HepG2 (cell line): ENCODE measurements around the gene HTRA3. TPM values are rescaled to one million over a fixed set of nuclear protein-coding genes. Genes with fewer than 3 reads are reported as not detected.

Experiments used
- BCL6 ChIP-seq: IDR thresholded peaks from 2 replicates; pipeline ENCODE4 v1.6.1; 2016; ENCODE audit warnings: missing genetic modification reagents, missing compliant biosample characterization
- E2F2 ChIP-seq: sonication (generic); formaldehyde crosslinking; IDR thresholded peaks from 2 replicates; pipeline ENCODE4 v1.4.0; 2020; ENCODE audit warnings: missing genetic modification reagents, borderline replicate concordance
- ETV5 ChIP-seq: IDR thresholded peaks from 2 replicates; pipeline ENCODE4 v1.6.1; 2018; ENCODE audit warnings: missing biosample characterization, missing genetic modification reagents, inconsistent platforms, borderline replicate concordance
- GATA4 ChIP-seq: sonication (generic); IDR thresholded peaks from 2 replicates; pipeline ENCODE4 v1.6.1; 2016; ENCODE audit warnings: antibody characterized with exemption, low read depth, borderline replicate concordance
- HNRNPL ChIP-seq: fragments of 200-400 bp; formaldehyde crosslinking; IDR thresholded peaks from 2 replicates; pipeline ENCODE4 v1.6.1; 2017; ENCODE audit warnings: mild to moderate bottlenecking, low read depth, low read length
- IRF9 ChIP-seq: sonication (generic); formaldehyde crosslinking; IDR thresholded peaks from 2 replicates; pipeline ENCODE4 v1.8.0; 2022; ENCODE audit warnings: missing genetic modification reagents, mild to moderate bottlenecking, borderline replicate concordance
- MXD4 ChIP-seq: IDR thresholded peaks from 2 replicates; pipeline ENCODE4 v1.6.1; 2016; ENCODE audit warnings: mild to moderate bottlenecking, missing biosample characterization, missing genetic modification reagents
- NFE2 ChIP-seq: sonication (generic); formaldehyde crosslinking; IDR thresholded peaks from 2 replicates; pipeline ENCODE4 v1.4.0; 2020; ENCODE audit warnings: missing genetic modification reagents
- NR2F1 ChIP-seq, 2 experiments: fragments of 450-650 bp in 1 of 2; formaldehyde crosslinking in 1 of 2; IDR thresholded peaks; 2 replicates each; pipeline versions ENCODE4 v1.5.0 to v1.6.1; 2016 to 2020; ENCODE audit warnings: mild to moderate bottlenecking in 1 of 2, missing compliant biosample characterization in 1 of 2, missing genetic modification reagents in 1 of 2, moderate library complexity in 1 of 2
- NR2F6 ChIP-seq, 2 experiments: IDR thresholded peaks; 2 replicates each; pipeline ENCODE4 v1.6.1; 2016; ENCODE audit warnings: antibody characterized with exemption in 1 of 2, mild to moderate bottlenecking in 1 of 2
- ONECUT2 ChIP-seq: sonication (generic); formaldehyde crosslinking; IDR thresholded peaks from 2 replicates; pipeline ENCODE4 v1.4.0; 2020; ENCODE audit warnings: missing genetic modification reagents
- PATZ1 ChIP-seq: sonication (generic); formaldehyde crosslinking; IDR thresholded peaks from 2 replicates; pipeline ENCODE4 v1.4.0; 2020; ENCODE audit warnings: missing genetic modification reagents
- PBX2 ChIP-seq: IDR thresholded peaks from 2 replicates; pipeline ENCODE4 v1.6.1; 2016; ENCODE audit warnings: control low read depth
- RFXAP ChIP-seq: sonication (generic); formaldehyde crosslinking; IDR thresholded peaks from 2 replicates; pipeline ENCODE4 v1.4.0; 2020; ENCODE audit warnings: missing genetic modification reagents, borderline replicate concordance
- SRSF9 ChIP-seq: fragments of 200-400 bp; formaldehyde crosslinking; IDR thresholded peaks from 2 replicates; pipeline ENCODE4 v1.6.1; 2018; ENCODE audit warnings: borderline replicate concordance, mild to moderate bottlenecking, low read depth, low read length; ENCODE audit not compliant: insufficient read depth, poor library complexity, severe bottlenecking
- ZNF136 ChIP-seq: sonication (generic); formaldehyde crosslinking; IDR thresholded peaks from 2 replicates; pipeline ENCODE4 v1.8.1; 2022; ENCODE audit warnings: low read depth, mild to moderate bottlenecking, moderate library complexity, missing genetic modification reagents
- ZNF275 ChIP-seq: sonication (generic); formaldehyde crosslinking; IDR thresholded peaks from 2 replicates; pipeline ENCODE4 v1.8.0; 2022; ENCODE audit warnings: missing genetic modification reagents, mild to moderate bottlenecking, inconsistent platforms, borderline replicate concordance
- ZNF556 ChIP-seq: sonication (generic); formaldehyde crosslinking; IDR thresholded peaks from 2 replicates; pipeline ENCODE4 v1.4.0; 2020; ENCODE audit warnings: mild to moderate bottlenecking, missing genetic modification reagents, borderline replicate concordance
- ZNF704 ChIP-seq: sonication (generic); formaldehyde crosslinking; IDR thresholded peaks from 2 replicates; pipeline ENCODE4 v1.8.1; 2023; ENCODE audit warnings: mild to moderate bottlenecking, inconsistent platforms, moderate library complexity, missing genetic modification reagents, borderline replicate concordance
- ZNF883 ChIP-seq: sonication (generic); formaldehyde crosslinking; IDR thresholded peaks from 2 replicates; pipeline ENCODE4 v1.5.1; 2020; ENCODE audit warnings: mild to moderate bottlenecking, missing genetic modification reagents; ENCODE audit errors: not compliant biosample characterization
- polyA plus RNA-seq, 8 experiments: library from polyadenylated mRNA; depleted of rRNA in 3 of 8; stranded (reverse) in 7 of 8; unstranded in 1 of 8; fragments of >200 nt; fragmentation: Illumina TruSeq in 4 of 8; extraction: Trizol in 4 of 8; gene quantifications; 2 replicates each; pipeline versions ENCODE4 v1.2.1 to v1.2.3, GENCODE V29; 2011 to 2016; ENCODE audit warnings: low read depth in 4 of 8, missing spikeins in 1 of 8, mixed read lengths in 1 of 8; ENCODE audit not compliant: insufficient read depth in 1 of 8
- total RNA-seq, 5 experiments: library from RNA; depleted of rRNA; stranded (reverse); fragments of >200 nt; fragmentation: Illumina TruSeq; extraction: Trizol; gene quantifications; 2 replicates each; pipeline ENCODE4 v1.2.3, GENCODE V29; 2016; ENCODE audit warnings: low read depth in 1 of 5

Gene HTRA3
- total and polyA plus RNA-seq, 2 of the 13 experiments (the other 11 are each of a cell fraction or from before 2014, with no cell fraction given), result 0.17 TPM; not detected in 1

GRCh38 chr4:8315435-8316250 lies 46.1 kb downstream of the HTRA3 start (continued):
- TF ChIP-seq PBX2 (CRISPR knock-in tag) (no peak), PATZ1 (CRISPR knock-in tag) (peak; percentile 49; the same call in 1 of the 2 replicates), ZNF275 (CRISPR knock-in tag) (no peak), NR2F6 (IDR thresholded peaks at IDR 0.05) (peak; percentile 55; the same call in 1 of the 2 replicates), NR2F6 (CRISPR knock-in tag; IDR thresholded peaks at IDR 0.05) (peak; percentile 44; the same call in 1 of the 2 replicates), ZNF883 (CRISPR knock-in tag) (no peak), RFXAP (CRISPR knock-in tag) (no peak), ZNF136 (no peak), ONECUT2 (CRISPR knock-in tag) (no peak), MXD4 (CRISPR knock-in tag) (no peak), BCL6 (no peak), NR2F1 (CRISPR knock-in tag; IDR thresholded peaks at IDR 0.05) (0 out of 4 replicates have a peak, but pooled peaks of 1 of the 2 experiments have one; percentile 52), SRSF9 (no peak), IRF9 (CRISPR knock-in tag) (no peak), ZNF704 (CRISPR knock-in tag) (no peak), E2F2 (no peak), NFE2 (CRISPR knock-in tag) (no peak), ETV5 (CRISPR knock-in tag) (no peak), GATA4 (no peak), HNRNPL (peak; percentile 85), ZNF556 (no peak)
